Nephron (organoid): ENCODE data around the gene AOX1.

Experiments
- H3K27ac Mint-ChIP-seq, 3 experiments: 2 replicates each; pipeline ENCODE4 v1.8.0; 2020; ENCODE audit warnings: mixed read lengths in 3 of 3, mild to moderate bottlenecking in 2 of 3, moderate library complexity in 1 of 3
- H3K27me3 Mint-ChIP-seq: 2 replicates; pipeline ENCODE4 v1.8.0; 2021; ENCODE audit warnings: low read depth, mild to moderate bottlenecking, moderate library complexity, mixed read lengths
- H3K36me3 Mint-ChIP-seq: 2 replicates; pipeline ENCODE4 v1.8.0; 2020; ENCODE audit warnings: low read depth, mixed read lengths
- H3K4me1 Mint-ChIP-seq: 2 replicates; pipeline ENCODE4 v1.8.0; 2020; ENCODE audit warnings: mixed read lengths
- H3K4me3 Mint-ChIP-seq, 3 experiments: 2 replicates each; pipeline ENCODE4 v1.8.0; 2020; ENCODE audit warnings: mild to moderate bottlenecking in 3 of 3, mixed read lengths in 3 of 3, moderate library complexity in 2 of 3
- H3K9me3 Mint-ChIP-seq: 2 replicates; pipeline ENCODE4 v1.8.0; 2020; ENCODE audit warnings: mixed read lengths
- TF ChIP-seq, protein P1 (sequence below), 3 experiments: fragments of 200-600 bp; sonication (generic); IDR thresholded peaks; one replicate each; pipeline ENCODE4 v1.5.0; 2021; ENCODE audit warnings: antibody characterized with exemption in 3 of 3; ENCODE audit not compliant: unreplicated experiment in 3 of 3

AOX1 gene

DNA sequence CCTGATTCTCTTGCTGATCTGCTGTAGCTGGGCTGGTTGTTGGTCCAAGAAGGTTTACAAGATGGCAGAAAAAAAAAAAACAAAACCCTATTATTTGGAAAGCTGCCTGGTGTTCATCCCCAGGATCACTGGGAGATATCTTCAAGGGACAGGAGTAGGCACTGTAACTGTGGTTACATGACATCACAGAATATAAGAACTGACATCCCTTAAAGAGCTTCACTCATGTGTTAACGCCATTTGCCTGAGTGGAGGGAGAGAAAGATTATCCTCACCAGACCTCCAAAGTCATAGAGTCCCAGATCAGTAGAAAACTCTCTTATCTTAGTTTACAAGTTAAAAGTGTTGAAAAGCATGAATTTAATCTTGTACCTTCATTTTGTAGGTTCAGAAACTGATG lies 130.6 kb downstream of the AOX1 start:
- H3K4me1 Mint-ChIP-seq: peaks cover 7% of the 10 kb centered on the region
- H3K27ac Mint-ChIP-seq: no peak overlapping the region
- TF ChIP-seq, protein P1, sequence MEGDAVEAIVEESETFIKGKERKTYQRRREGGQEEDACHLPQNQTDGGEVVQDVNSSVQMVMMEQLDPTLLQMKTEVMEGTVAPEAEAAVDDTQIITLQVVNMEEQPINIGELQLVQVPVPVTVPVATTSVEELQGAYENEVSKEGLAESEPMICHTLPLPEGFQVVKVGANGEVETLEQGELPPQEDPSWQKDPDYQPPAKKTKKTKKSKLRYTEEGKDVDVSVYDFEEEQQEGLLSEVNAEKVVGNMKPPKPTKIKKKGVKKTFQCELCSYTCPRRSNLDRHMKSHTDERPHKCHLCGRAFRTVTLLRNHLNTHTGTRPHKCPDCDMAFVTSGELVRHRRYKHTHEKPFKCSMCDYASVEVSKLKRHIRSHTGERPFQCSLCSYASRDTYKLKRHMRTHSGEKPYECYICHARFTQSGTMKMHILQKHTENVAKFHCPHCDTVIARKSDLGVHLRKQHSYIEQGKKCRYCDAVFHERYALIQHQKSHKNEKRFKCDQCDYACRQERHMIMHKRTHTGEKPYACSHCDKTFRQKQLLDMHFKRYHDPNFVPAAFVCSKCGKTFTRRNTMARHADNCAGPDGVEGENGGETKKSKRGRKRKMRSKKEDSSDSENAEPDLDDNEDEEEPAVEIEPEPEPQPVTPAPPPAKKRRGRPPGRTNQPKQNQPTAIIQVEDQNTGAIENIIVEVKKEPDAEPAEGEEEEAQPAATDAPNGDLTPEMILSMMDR (IDR thresholded peaks at IDR 0.05; ENCODE audit: unreplicated experiment in 3 of 3): no peak
- H3K36me3 Mint-ChIP-seq: peaks cover 4% of the 10 kb centered on the region
- peaks cover 12% of the 10 kb centered on the region for H3K9me3 Mint-ChIP-seq
- no peak overlapping the region for H3K4me3 Mint-ChIP-seq
- peaks cover 3% of the 10 kb centered on the region for H3K27me3 Mint-ChIP-seq
